HCT116 (cell line): ENCODE measurements around the gene POLN. TPM values are rescaled to one million over a fixed set of nuclear protein-coding genes. Genes with fewer than 3 reads are reported as not detected.

Source experiments
- ATAC-seq: fragments of 200-7000 bp; cut with Tn5 transposase; 2 replicates; pipeline ENCODE4 v1.9.1; 2020; ENCODE audit warnings: mild to moderate bottlenecking, moderate library complexity
- BruUV-seq: library from RNA; stranded (reverse); fragments of 400-500 nt; replicated peaks from 2 replicates; lab custom pipeline; 2021; lab: Mats Ljungman, UMichigan
- CTCF ChIA-PET: fragments of 300-600 bp; sonication (Branson Sonifier 250); formaldehyde crosslinking; loops from one replicate; lab custom pipeline; 2021; ENCODE audit warnings: antibody characterized with exemption; lab: Charles Lee
- POLR2A ChIA-PET: fragments of 300-600, 350-600 bp; sonication (Branson Sonifier 250); formaldehyde crosslinking; loops from one replicate; lab custom pipeline; 2021; ENCODE audit warnings: antibody characterized with exemption; lab: Charles Lee
- RAD21 ChIA-PET, 2 experiments: fragments of 300-600 bp; sonication (Branson Sonifier 250); formaldehyde crosslinking; loops; one replicate each; lab custom pipeline; 2023; ENCODE audit warnings: low total read pairs in 2 of 2; ENCODE audit not compliant: uncharacterized antibody in 2 of 2, unreplicated experiment in 2 of 2, low non-redundant PET in 1 of 2; lab: Charles Lee
- DNase-seq: peaks from one replicate; pipeline ENCODE4 v3.0.0-alpha.2; 2010; ENCODE audit warnings: low read depth, low spot score
- H2AFZ ChIP-seq: fragments of 200-600 bp; shearing (Covaris generic), sonication (generic); 2 replicates; pipeline ENCODE4 v1.6.1; 2017; ENCODE audit warnings: low read depth, mixed run types, mixed read lengths, antibody characterized with exemption, low read length; ENCODE audit not compliant: poor library complexity, severe bottlenecking
- H3K27ac ChIP-seq: 2 replicates; pipeline ENCODE4 v1.5.1; 2012; ENCODE audit warnings: low read depth, low read length
- H3K27me3 ChIP-seq: fragments of 200-600 bp; sonication (generic); 2 replicates; pipeline ENCODE4 v1.6.1; 2016; ENCODE audit warnings: mixed run types, low read length, mixed read lengths; ENCODE audit not compliant: insufficient read depth
- H3K36me3 ChIP-seq, 2 experiments: fragments of 200-500 bp in 1 of 2; fragments of 200-600 bp in 1 of 2; sonication (Bioruptor generic) in 1 of 2; sonication (generic) in 1 of 2; 2 replicates each; pipeline versions ENCODE4 v1.5.1 to v1.6.1; 2014 to 2016; ENCODE audit warnings: low read length in 2 of 2, inconsistent platforms in 1 of 2, mixed read lengths in 1 of 2, mixed run types in 1 of 2; ENCODE audit not compliant: insufficient read depth in 2 of 2, control insufficient read depth in 1 of 2
- H3K4me1 ChIP-seq, 2 experiments: fragments of 200-600 bp in 1 of 2; sonication (generic) in 1 of 2; 2 replicates each; pipeline versions ENCODE4 v1.5.1 to v1.6.1; 2012 to 2017; ENCODE audit warnings: low read length in 2 of 2, inconsistent platforms in 1 of 2, mild to moderate bottlenecking in 1 of 2, mixed read lengths in 1 of 2, mixed run types in 1 of 2, moderate library complexity in 1 of 2; ENCODE audit not compliant: insufficient read depth in 2 of 2, control insufficient read depth in 1 of 2
- H3K4me2 ChIP-seq: fragments of 200-600 bp; sonication (generic); 2 replicates; pipeline ENCODE4 v1.6.1; 2017; ENCODE audit warnings: mixed run types, low read length, mixed read lengths
- H3K4me3 ChIP-seq, 2 experiments: fragments of 200-600 bp in 1 of 2; sonication (generic) in 1 of 2; replicated peaks in 1 of 2; 2 replicates each; pipeline ENCODE4 v1.5.1; 2011 to 2016; ENCODE audit warnings: low read length in 2 of 2, control low read depth in 1 of 2, low read depth in 1 of 2, mild to moderate bottlenecking in 1 of 2, mixed read lengths in 1 of 2, mixed run types in 1 of 2
- H3K79me2 ChIP-seq: fragments of 200-600 bp; sonication (generic); 2 replicates; pipeline ENCODE4 v1.6.1; 2017; ENCODE audit warnings: mild to moderate bottlenecking, mixed run types, low read length, moderate library complexity, mixed read lengths; ENCODE audit not compliant: insufficient read depth
- H3K9ac ChIP-seq: fragments of 200-600 bp; sonication (generic); 2 replicates; pipeline ENCODE4 v1.6.1; 2016; ENCODE audit warnings: low read length, mixed read lengths
- H3K9me2 ChIP-seq: fragments of 200-600 bp; sonication (generic), shearing (Covaris generic); 2 replicates; pipeline ENCODE4 v1.6.1; 2017; ENCODE audit warnings: mixed run types, mild to moderate bottlenecking, moderate library complexity; ENCODE audit not compliant: insufficient read depth
- H3K9me3 ChIP-seq, 2 experiments: fragments of 200-500 bp in 1 of 2; fragments of 200-600 bp in 1 of 2; sonication (Bioruptor generic) in 1 of 2; sonication (generic) in 1 of 2; 2 replicates each; pipeline ENCODE4 v1.6.1; 2014 to 2017; ENCODE audit warnings: low read length in 2 of 2, mixed read lengths in 2 of 2, inconsistent platforms in 1 of 2, low read depth in 1 of 2, mild to moderate bottlenecking in 1 of 2, mixed run types in 1 of 2, moderate library complexity in 1 of 2; ENCODE audit not compliant: control insufficient read depth in 1 of 2, insufficient read depth in 1 of 2
- H4K20me1 ChIP-seq: fragments of 200-600 bp; sonication (generic), shearing (Covaris generic); 2 replicates; pipeline ENCODE4 v1.6.1; 2017; ENCODE audit warnings: mixed run types, mild to moderate bottlenecking, moderate library complexity; ENCODE audit not compliant: insufficient read depth
- CBX3 ChIP-seq: IDR thresholded peaks from 2 replicates; pipeline ENCODE4 v1.6.1; 2012; ENCODE audit warnings: low read depth
- EGR1 ChIP-seq: IDR thresholded peaks from 2 replicates; pipeline ENCODE4 v1.6.1; 2012; ENCODE audit warnings: low read depth
- ELF1 ChIP-seq: IDR thresholded peaks from 2 replicates; pipeline ENCODE4 v1.6.1; 2012; ENCODE audit warnings: low read depth, borderline replicate concordance
- EZH2 ChIP-seq: fragments of 200-600 bp; sonication (generic); IDR thresholded peaks from 2 replicates; pipeline ENCODE4 v1.6.1; 2017; ENCODE audit warnings: antibody characterized with exemption, mixed run types
- JUND ChIP-seq: IDR thresholded peaks from 2 replicates; pipeline ENCODE4 v1.6.1; 2012
- MAX ChIP-seq: IDR thresholded peaks from 2 replicates; pipeline ENCODE4 v1.6.1; 2012
- POLR2A ChIP-seq: IDR thresholded peaks from 2 replicates; pipeline ENCODE4 v1.7.0; 2011; ENCODE audit warnings: borderline replicate concordance; ENCODE audit not compliant: insufficient read depth, insufficient read length; ENCODE audit errors: extremely low read depth
- REST ChIP-seq: IDR thresholded peaks from 2 replicates; pipeline ENCODE4 v1.6.1; 2012; ENCODE audit warnings: low read depth
- SIN3A ChIP-seq: IDR thresholded peaks from 2 replicates; pipeline ENCODE4 v1.6.1; 2012; ENCODE audit warnings: low read depth
- TCF7L2 ChIP-seq: IDR thresholded peaks from 2 replicates; pipeline ENCODE4 v1.7.0; 2011; ENCODE audit warnings: borderline replicate concordance, inconsistent platforms; ENCODE audit not compliant: insufficient read depth, insufficient read length; ENCODE audit errors: extremely low read depth
- YY1 ChIP-seq: IDR thresholded peaks from 2 replicates; pipeline ENCODE4 v1.6.1; 2011; ENCODE audit warnings: low read length, low read depth, moderate library complexity, mild to moderate bottlenecking; ENCODE audit not compliant: insufficient replicate concordance; ENCODE audit errors: extremely low read depth
- intact Hi-C: fragments of 100-400 bp; cut with micrococcal nuclease; formaldehyde crosslinking; loops from 2 replicates; pipeline ENCODE4 v1.10.0; 2022
- total RNA-seq: library from RNA; stranded (reverse); gene quantifications from one replicate; pipeline ENCODE4 v1.2.1, GENCODE V29; 2021; ENCODE audit not compliant: unreplicated experiment
- TF ChIP-seq, protein P1 (sequence below), 3 experiments: fragments of 200-600 bp in 1 of 3; sonication (generic) in 1 of 3; IDR thresholded peaks in 2 of 3; conservative IDR thresholded peaks in 1 of 3; 2 replicates each; pipeline ENCODE4 v1.5.1; 2012 to 2017; ENCODE audit warnings: low read depth in 2 of 3, low read length in 2 of 3, antibody characterized with exemption in 1 of 3, borderline replicate concordance in 1 of 3, control low read depth in 1 of 3, mild to moderate bottlenecking in 1 of 3, mixed read lengths in 1 of 3, mixed run types in 1 of 3, moderate library complexity in 1 of 3; ENCODE audit not compliant: insufficient read depth in 1 of 3
- TF ChIP-seq, protein P2 (sequence below): IDR thresholded peaks from 2 replicates; pipeline ENCODE4 v1.6.1; 2011; ENCODE audit warnings: mild to moderate bottlenecking, low read length, moderate library complexity; ENCODE audit not compliant: insufficient replicate concordance; ENCODE audit errors: extremely low read depth

POLN gene
- total RNA-seq, 1 experiment from 2014 or later = 3.1 TPM

DNA sequence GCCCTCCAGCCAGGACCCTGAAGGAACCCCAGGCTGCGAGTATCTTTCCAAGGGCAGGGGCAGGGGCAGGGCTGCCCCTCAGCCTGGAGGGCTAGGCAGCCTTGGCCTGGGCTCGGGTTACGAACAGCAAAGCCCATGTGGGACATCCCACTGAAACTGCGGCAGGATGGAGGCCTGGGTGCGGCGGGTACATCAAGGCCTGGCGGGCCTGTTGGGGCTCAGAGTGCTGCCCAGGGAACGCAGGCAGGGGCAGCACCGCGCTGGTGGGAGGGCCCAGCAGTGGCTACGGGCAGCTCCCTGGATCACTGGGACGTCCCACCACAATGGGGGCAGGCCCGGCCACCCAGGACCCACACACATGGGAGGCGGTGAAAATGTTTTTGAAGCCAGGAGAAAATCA is 171.9 kb downstream of the POLN start:
- Histone ChIP-seq H3K9me3 (no peaks in the 10 kb centered on the region), H3K4me2 (no peak overlapping the region), H3K27me3 (no peaks in the 10 kb centered on the region), H3K9ac (no peak overlapping the region), H3K9me2 (no peaks in the 10 kb centered on the region)
- intact Hi-C loops = no loop called here
- DNase-seq = no peak
- TF ChIP-seq REST (no peak), YY1 (no peak), MAX (no peak), POLR2A (no peak), TCF7L2 (no peak), SIN3A (no peak), CBX3 (no peak), EZH2 (no peak), ELF1 (no peak), EGR1 (no peak), JUND (no peak)
- TF ChIP-seq, protein P1, sequence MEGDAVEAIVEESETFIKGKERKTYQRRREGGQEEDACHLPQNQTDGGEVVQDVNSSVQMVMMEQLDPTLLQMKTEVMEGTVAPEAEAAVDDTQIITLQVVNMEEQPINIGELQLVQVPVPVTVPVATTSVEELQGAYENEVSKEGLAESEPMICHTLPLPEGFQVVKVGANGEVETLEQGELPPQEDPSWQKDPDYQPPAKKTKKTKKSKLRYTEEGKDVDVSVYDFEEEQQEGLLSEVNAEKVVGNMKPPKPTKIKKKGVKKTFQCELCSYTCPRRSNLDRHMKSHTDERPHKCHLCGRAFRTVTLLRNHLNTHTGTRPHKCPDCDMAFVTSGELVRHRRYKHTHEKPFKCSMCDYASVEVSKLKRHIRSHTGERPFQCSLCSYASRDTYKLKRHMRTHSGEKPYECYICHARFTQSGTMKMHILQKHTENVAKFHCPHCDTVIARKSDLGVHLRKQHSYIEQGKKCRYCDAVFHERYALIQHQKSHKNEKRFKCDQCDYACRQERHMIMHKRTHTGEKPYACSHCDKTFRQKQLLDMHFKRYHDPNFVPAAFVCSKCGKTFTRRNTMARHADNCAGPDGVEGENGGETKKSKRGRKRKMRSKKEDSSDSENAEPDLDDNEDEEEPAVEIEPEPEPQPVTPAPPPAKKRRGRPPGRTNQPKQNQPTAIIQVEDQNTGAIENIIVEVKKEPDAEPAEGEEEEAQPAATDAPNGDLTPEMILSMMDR (IDR thresholded peaks at IDR 0.05 in 2 of 3, conservative IDR thresholded peaks at IDR 0.05 in 1 of 3; ENCODE audit: borderline replicate concordance in 1 of 3, insufficient read depth in 1 of 3, low read depth in 2 of 3, low read length in 2 of 3) = no peak
- TF ChIP-seq, protein P2, sequence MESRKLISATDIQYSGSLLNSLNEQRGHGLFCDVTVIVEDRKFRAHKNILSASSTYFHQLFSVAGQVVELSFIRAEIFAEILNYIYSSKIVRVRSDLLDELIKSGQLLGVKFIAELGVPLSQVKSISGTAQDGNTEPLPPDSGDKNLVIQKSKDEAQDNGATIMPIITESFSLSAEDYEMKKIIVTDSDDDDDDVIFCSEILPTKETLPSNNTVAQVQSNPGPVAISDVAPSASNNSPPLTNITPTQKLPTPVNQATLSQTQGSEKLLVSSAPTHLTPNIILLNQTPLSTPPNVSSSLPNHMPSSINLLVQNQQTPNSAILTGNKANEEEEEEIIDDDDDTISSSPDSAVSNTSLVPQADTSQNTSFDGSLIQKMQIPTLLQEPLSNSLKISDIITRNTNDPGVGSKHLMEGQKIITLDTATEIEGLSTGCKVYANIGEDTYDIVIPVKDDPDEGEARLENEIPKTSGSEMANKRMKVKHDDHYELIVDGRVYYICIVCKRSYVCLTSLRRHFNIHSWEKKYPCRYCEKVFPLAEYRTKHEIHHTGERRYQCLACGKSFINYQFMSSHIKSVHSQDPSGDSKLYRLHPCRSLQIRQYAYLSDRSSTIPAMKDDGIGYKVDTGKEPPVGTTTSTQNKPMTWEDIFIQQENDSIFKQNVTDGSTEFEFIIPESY = no peak
- TF ChIP-seq, all 23 proteins: peak for 0
- peaks cover 8 to 17% of the 10 kb centered on the region in 2 experiments; a peak in 3 of 4 replicates for H3K4me1 ChIP-seq
- H4K20me1 ChIP-seq = no peaks in the 10 kb centered on the region
- no peak overlapping the region for H2AFZ ChIP-seq
- ChIA-PET CTCF (no interaction called here), POLR2A (no interaction called here), RAD21 (no interaction called here)
- no peak for ATAC-seq
- no TSS peak for BruUV-seq
- no peak overlapping the region for H3K27ac ChIP-seq
- H3K4me3 ChIP-seq = no peak overlapping the region
- H3K36me3 ChIP-seq = no peaks in the 10 kb centered on the region
- no peaks in the 10 kb centered on the region for H3K79me2 ChIP-seq
